Tibial artery (tissue), 4 donors: ENCODE results near the gene B3GNT4.
"Not testable (repeated sequence)": the region's sequence is repeated elsewhere in the genome, so short reads cannot be mapped to it uniquely, and the experiment has no call there.

Experiments
- DNase-seq, 2 donors: peaks; one replicate each; pipeline ENCODE4 v3.0.0-alpha.2; 2019
- H3K27ac ChIP-seq, 2 donors: fragments of 200-600 bp; sonication (generic) in 1 of 2; 1 replicate in 1 of 2; 2 replicates in 1 of 2; pipeline ENCODE4 v1.5.1; 2018 to 2019; ENCODE audit warnings: mild to moderate bottlenecking in 1 of 2
- H3K27me3 ChIP-seq, 2 donors: fragments of 200-600 bp; sonication (generic) in 1 of 2; one replicate each; pipeline versions ENCODE4 v1.5.1 to v1.6.0; 2016 to 2019
- H3K36me3 ChIP-seq, 3 donors: fragments of 200-600 bp; sonication (generic) in 2 of 3; one replicate each; pipeline ENCODE4 v1.5.1; 2016 to 2019; ENCODE audit warnings: mild to moderate bottlenecking in 2 of 3
- H3K4me1 ChIP-seq, 4 donors: fragments of 200-600 bp; sonication (generic) in 2 of 4; 1 replicate in 3 of 4; 2 replicates in 1 of 4; pipeline ENCODE4 v1.5.1; 2016 to 2019
- H3K4me3 ChIP-seq, 2 donors: fragments of 200-600 bp; sonication (generic) in 1 of 2; 1 replicate in 1 of 2; 2 replicates in 1 of 2; pipeline ENCODE4 v1.5.1; 2018 to 2019; ENCODE audit warnings: mild to moderate bottlenecking in 2 of 2
- H3K9me3 ChIP-seq, 3 donors: fragments of 200-600 bp; sonication (generic) in 1 of 3; one replicate each; pipeline ENCODE4 v1.5.1; 2016 to 2019
- intact Hi-C: fragments of 100-400 bp; cut with DNase I; formaldehyde crosslinking; loops from one replicate; pipeline ENCODE4 v1.15.0; 2023; ENCODE audit warnings: low total_unique reads
- TF ChIP-seq, protein P1 (sequence below), 2 experiments: fragments of 200-600 bp in 1 of 2; fragments of 450-650 bp in 1 of 2; IDR thresholded peaks; one replicate each; pipeline ENCODE4 v1.5.1; 2017 to 2019; ENCODE audit warnings: antibody characterized with exemption in 2 of 2, mild to moderate bottlenecking in 1 of 2, moderate library complexity in 1 of 2

B3GNT4 gene

GRCh38 chr12:122171399-122171798 is 32.1 kb upstream of the B3GNT4 start:
- H3K36me3 ChIP-seq: no peaks in the 10 kb centered on the region
- H3K27ac ChIP-seq: no peak overlapping the region
- no peak overlapping the region for H3K4me3 ChIP-seq
- no peaks in the 10 kb centered on the region for H3K9me3 ChIP-seq
- intact Hi-C loops: no loop called here
- TF ChIP-seq, protein P1, sequence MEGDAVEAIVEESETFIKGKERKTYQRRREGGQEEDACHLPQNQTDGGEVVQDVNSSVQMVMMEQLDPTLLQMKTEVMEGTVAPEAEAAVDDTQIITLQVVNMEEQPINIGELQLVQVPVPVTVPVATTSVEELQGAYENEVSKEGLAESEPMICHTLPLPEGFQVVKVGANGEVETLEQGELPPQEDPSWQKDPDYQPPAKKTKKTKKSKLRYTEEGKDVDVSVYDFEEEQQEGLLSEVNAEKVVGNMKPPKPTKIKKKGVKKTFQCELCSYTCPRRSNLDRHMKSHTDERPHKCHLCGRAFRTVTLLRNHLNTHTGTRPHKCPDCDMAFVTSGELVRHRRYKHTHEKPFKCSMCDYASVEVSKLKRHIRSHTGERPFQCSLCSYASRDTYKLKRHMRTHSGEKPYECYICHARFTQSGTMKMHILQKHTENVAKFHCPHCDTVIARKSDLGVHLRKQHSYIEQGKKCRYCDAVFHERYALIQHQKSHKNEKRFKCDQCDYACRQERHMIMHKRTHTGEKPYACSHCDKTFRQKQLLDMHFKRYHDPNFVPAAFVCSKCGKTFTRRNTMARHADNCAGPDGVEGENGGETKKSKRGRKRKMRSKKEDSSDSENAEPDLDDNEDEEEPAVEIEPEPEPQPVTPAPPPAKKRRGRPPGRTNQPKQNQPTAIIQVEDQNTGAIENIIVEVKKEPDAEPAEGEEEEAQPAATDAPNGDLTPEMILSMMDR (IDR thresholded peaks at IDR 0.05): no peak
- peaks cover 0 to 24% of the 10 kb centered on the region in 2 donors for H3K27me3 ChIP-seq
- no peaks in the 10 kb centered on the region for H3K4me1 ChIP-seq
- no peak for DNase-seq

GRCh38 chr12:122172262-122172939 is 31.1 kb upstream of the B3GNT4 start:
- H3K4me1 ChIP-seq: no peaks in the 10 kb centered on the region
- H3K27me3 ChIP-seq: peaks cover 0 to 24% of the 10 kb centered on the region in 2 donors
- intact Hi-C loops: no loop called here
- H3K36me3 ChIP-seq: no peaks in the 10 kb centered on the region
- no peak overlapping the region for H3K4me3 ChIP-seq
- H3K9me3 ChIP-seq: no peaks in the 10 kb centered on the region
- TF ChIP-seq, protein P1 (IDR thresholded peaks at IDR 0.05): no peak
- H3K27ac ChIP-seq: no peak overlapping the region
- DNase-seq: no peak

DNA sequence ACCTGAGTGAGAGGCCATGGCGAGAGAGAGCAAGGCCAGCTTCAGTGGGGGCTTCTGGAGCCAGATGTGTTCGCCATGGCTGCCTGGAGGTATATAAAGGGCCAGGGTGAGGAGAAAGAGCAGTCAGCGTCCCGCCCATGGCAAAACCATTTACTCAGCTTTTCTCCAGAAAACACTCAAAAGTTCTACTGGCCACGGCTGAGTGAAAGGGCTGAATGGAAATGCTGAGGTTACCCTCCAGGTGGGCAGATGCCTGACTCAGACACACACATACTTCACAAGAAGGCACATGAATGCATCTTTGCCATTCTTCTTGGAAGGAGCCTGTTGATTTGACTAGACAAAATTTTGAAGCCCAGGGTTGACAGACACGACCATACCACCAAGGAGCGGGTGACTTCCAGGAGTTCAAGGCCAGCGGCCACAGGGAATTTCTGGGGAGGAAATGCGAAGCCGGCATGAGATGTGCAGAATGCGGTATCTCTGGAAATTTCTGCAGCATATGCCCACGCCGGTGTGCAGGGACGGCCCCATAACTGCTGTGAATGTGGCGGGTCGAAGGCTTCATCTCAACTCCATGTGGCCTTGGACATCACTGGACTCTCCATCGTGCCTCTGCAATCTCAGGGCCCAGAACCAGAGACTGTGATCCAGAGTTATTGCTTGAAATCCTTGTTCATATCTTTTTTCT is 29.2 kb upstream of the B3GNT4 start, which contains the start of gene IL31:
Gene IL31, minus strand, starts transcription at position 67 of the 691 bp plus-strand sequence. Its CDS starts 49 bp downstream, at position 18.
- Histone ChIP-seq H3K4me3 (no peak within 1 kb of the TSS), H3K27me3 (peaks cover 0 to 16% of the 10 kb centered on the region in 2 donors), H3K9me3 (no peaks in the 10 kb centered on the region), H3K27ac (no peak within 1 kb of the TSS), H3K4me1 (no peaks in the 10 kb centered on the region), H3K36me3 (no peaks in the 10 kb centered on the region)
- TF ChIP-seq, protein P1 (IDR thresholded peaks at IDR 0.05): no peak
- intact Hi-C loops: no loop called here
- DNase-seq: no peak

DNA sequence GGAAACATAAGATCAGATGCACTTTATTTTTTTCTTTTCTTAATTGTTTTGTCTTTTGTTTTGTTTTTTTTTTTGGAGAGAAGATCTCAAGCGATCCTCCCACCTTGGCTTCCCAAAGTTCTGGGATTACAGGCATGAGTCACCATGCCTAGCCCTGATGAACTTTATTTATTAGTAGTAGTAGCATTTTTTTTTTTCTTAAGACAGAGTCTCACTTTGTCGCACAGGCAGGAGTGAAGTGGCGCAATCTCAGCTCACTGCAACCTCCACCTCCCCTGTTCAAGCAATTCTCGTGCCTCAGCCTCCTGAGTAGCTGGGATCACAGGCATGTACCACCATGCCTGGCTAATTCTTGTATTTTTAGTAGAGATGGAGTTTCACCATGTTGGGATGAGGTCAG is 27.0 kb upstream of the B3GNT4 start:
- H3K4me3 ChIP-seq, H3K4me1 ChIP-seq, intact Hi-C loops, H3K27me3 ChIP-seq, H3K27ac ChIP-seq, H3K9me3 ChIP-seq, H3K36me3 ChIP-seq, DNase-seq: not testable (repeated sequence)

DNA sequence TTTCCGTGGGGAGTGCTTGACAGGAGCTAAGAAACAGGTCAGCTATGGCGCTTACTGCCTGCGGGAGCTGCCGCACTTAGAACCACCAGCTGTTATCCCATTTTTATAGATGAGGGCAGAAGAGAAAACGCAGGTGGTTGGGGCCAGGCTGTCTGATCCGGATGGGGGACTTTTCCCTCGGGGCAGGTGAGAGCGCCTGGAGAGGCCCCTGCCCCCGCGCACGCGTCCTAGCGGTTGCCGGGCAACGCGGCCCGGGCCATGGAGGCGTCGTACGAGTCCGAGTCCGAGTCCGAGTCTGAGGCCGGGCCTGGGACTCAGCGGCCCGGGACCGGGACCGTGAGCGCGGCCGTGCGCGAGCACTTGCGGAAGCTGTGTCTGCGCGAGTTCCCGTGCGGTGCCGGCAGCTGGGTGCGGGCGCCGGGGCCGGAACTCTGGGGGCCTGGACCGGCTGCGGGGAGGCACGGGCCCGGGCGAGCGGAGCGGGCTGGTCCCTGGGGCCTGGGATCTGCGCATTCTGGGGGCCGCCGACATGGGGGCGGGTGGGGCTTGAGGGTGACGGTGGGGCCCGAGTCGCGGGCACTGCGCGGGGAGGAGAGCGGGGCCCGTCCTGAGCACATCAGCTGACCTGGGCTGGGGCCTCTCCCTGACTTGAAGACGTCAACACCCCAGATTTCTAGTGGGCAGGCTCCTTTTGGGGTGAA is 20.5 kb upstream of the B3GNT4 start, which contains the start of gene LRRC43:
Gene LRRC43, plus strand, starts transcription at position 237 of the 701 bp plus-strand sequence. Its CDS starts 22 bp downstream, at position 259.
- no peak within 1 kb of the TSS for H3K27ac ChIP-seq
- intact Hi-C loops: no loop called here
- H3K36me3 ChIP-seq: no peaks in the 10 kb centered on the region
- peak within 1 kb of the TSS; percentile 44 to 57 for H3K4me3 ChIP-seq
- no peaks in the 10 kb centered on the region for H3K9me3 ChIP-seq
- TF ChIP-seq, protein P1 (IDR thresholded peaks at IDR 0.05): no peak
- H3K4me1 ChIP-seq: peaks cover 0 to 10% (median 9%) of the 10 kb centered on the region in 4 donors
- H3K27me3 ChIP-seq: peaks cover 0 to 20% of the 10 kb centered on the region in 2 donors
- DNase-seq: no peak

DNA sequence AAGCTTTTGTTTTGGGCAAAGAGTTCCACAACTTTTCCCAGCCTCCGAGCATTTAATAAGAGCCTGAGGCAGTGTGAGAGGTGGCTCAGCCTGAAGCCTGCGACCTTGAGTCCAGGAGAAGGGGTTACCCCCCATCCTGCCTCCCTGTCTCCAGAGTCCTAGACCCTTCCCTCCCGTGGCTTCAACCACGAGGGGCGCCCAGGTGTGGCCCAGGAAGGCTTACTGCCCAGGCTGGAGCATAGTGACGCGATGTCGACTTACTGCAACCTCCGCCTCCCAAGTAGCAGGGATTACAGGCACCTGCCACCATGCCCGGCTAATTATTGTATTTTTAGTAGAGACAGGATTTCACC is 19.9 kb upstream of the B3GNT4 start:
- TF ChIP-seq, protein P1 (IDR thresholded peaks at IDR 0.05): no peak
- intact Hi-C loops: no loop called here
- Histone ChIP-seq H3K4me3 (peak overlapping the region; percentile 44 to 57), H3K27ac (no peak overlapping the region), H3K27me3 (peaks cover 0 to 22% of the 10 kb centered on the region in 2 donors), H3K4me1 (peaks cover 0 to 10% (median 9%) of the 10 kb centered on the region in 4 donors), H3K9me3 (no peaks in the 10 kb centered on the region), H3K36me3 (no peaks in the 10 kb centered on the region)
- no peak for DNase-seq
